ENCODE results near the gene C2orf69. TPM values are rescaled to one million over a fixed set of nuclear protein-coding genes. Genes with fewer than 3 reads are reported as not detected.
A peak's percentile ranks its signal among the peaks of the same experiment; 100 is the strongest.

C2orf69 gene
- total RNA-seq, 1 experiment from 2014 or later: 13.5 TPM

DNA sequence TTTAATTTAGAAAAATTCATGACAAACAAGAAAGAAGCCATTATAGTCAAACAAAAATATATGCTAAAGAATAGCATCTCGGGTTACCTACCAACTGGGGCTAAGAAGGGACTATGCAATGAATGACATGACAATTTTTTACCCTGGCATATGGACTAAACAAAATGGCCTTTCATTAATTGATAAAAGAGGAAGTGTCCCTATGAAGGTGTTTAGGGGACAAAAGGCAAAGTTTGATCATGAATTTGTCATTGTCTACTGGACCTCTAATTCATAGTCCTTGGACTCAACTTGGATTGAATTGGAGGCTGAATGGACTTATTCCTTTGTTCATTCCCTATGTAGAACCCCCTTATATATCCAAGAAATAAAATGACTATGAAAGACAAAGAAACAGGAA lies 57.0 kb downstream of the C2orf69 start:
- DNase-seq (ENCODE audit: low read depth): no peak

- no peak for DNase-seq (ENCODE audit: low read depth)
These were observed 61.1 kb downstream of the C2orf69 start for GRCh38 chr2:199972088-199972626.

- peak; percentile 31 for DNase-seq (ENCODE audit: low read depth)
These were observed 62.6 kb downstream of the C2orf69 start for GRCh38 chr2:199973703-199974102.

DNA sequence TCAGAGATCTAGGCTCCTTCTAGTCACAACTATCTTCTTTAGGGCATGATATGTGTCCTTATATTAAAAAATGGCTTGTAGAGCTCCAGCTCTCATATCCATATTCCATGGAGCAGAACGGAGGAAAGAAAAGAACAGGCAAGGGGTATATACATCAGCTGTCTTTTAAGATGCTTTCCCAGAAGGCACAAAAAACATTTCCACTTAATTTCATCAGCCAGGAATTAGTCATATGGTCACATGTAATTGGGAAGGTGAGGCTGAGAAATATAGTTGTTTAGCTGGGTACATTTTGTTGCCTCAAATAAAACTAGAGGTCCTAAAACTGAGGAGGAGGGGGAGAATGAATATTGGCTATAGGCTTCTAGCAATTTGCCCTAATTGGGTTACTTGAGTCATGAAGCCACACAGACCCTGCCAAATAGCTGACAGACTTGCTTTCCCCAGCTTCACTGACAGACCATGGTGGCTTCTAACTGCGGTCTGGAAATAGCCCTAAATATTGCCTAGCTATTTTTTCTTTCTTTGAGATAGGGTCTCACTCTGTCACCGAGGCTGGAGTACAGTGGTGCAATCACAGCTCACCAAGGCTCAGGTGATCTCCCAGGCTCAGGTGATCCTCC lies 64.3 kb downstream of the C2orf69 start:
- no peak for DNase-seq (ENCODE audit: low read depth)

Other genes with a start within 250 kb of the C2orf69 start
- gene FTCDNL1, start 60.1 kb upstream of the C2orf69 start, total RNA-seq (2014; rRNA removed; shearing (Covaris generic)): 0.25 and 0.99 TPM in 2 replicates
- 4.7 and 6.4 TPM in 2 replicates for gene TYW5, start 44.2 kb downstream of the C2orf69 start, total RNA-seq (2014; rRNA removed; shearing (Covaris generic))
- 27.4 and 34.1 TPM in 2 replicates for gene MAIP1, start 44.3 kb downstream of the C2orf69 start, total RNA-seq (2014; rRNA removed; shearing (Covaris generic))